PFSK-1 (cell line): Measurements from ENCODE around the gene PRR15.

Experiments
- FOXP2 ChIP-seq: optimal IDR thresholded peaks from 2 replicates; pipeline ENCODE3; 2011; ENCODE audit warnings: borderline replicate concordance, control low read depth, inconsistent platforms; ENCODE audit not compliant: insufficient read depth; ENCODE audit errors: extremely low read length, extremely low read depth
- POLR2AphosphoS5 ChIP-seq: IDR thresholded peaks from 2 replicates; pipeline ENCODE4 v1.6.1; 2012; ENCODE audit warnings: low read depth, mild to moderate bottlenecking, control low read depth, low read length, moderate library complexity
- SIN3A ChIP-seq: IDR thresholded peaks from 2 replicates; pipeline ENCODE4 v1.6.1; 2012; ENCODE audit warnings: mild to moderate bottlenecking, low read length, moderate library complexity, borderline replicate concordance; ENCODE audit not compliant: insufficient read depth
- TAF1 ChIP-seq: IDR thresholded peaks from 2 replicates; pipeline ENCODE4 v1.6.1; 2012; ENCODE audit warnings: low read length, control low read depth, borderline replicate concordance; ENCODE audit not compliant: insufficient read depth
- TF ChIP-seq, protein P1 (sequence below), 2 experiments: IDR thresholded peaks; 2 replicates each; pipeline versions ENCODE4 v1.6.1 to v1.8.0; 2011 to 2012; ENCODE audit warnings: low read depth in 2 of 2, low read length in 2 of 2, control low read depth in 1 of 2, inconsistent platforms in 1 of 2, mild to moderate bottlenecking in 1 of 2, moderate library complexity in 1 of 2; ENCODE audit not compliant: insufficient read depth in 1 of 2

The PRR15 gene

DNA sequence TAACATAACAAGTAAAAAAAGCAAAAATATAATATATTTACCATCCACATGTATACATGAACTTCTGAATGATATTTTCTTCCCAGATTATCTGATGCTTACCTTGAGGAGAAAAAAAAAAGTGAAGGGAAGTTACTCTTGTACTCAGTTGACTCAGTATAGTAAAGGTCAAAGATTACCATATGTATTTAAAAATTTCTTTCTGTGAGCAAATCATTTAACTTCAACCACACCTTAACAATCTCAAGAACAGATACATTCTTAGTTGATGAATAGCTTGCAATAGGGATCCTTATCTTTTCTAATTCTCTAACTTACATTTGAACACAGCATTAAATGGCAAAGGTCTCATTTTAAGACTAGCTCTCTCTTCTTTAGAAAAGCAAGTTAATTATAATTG is 29.8 kb downstream of the PRR15 start:
- TF ChIP-seq SIN3A (no peak), FOXP2 (no peak), POLR2AphosphoS5 (no peak), TAF1 (no peak)
- TF ChIP-seq, protein P1, sequence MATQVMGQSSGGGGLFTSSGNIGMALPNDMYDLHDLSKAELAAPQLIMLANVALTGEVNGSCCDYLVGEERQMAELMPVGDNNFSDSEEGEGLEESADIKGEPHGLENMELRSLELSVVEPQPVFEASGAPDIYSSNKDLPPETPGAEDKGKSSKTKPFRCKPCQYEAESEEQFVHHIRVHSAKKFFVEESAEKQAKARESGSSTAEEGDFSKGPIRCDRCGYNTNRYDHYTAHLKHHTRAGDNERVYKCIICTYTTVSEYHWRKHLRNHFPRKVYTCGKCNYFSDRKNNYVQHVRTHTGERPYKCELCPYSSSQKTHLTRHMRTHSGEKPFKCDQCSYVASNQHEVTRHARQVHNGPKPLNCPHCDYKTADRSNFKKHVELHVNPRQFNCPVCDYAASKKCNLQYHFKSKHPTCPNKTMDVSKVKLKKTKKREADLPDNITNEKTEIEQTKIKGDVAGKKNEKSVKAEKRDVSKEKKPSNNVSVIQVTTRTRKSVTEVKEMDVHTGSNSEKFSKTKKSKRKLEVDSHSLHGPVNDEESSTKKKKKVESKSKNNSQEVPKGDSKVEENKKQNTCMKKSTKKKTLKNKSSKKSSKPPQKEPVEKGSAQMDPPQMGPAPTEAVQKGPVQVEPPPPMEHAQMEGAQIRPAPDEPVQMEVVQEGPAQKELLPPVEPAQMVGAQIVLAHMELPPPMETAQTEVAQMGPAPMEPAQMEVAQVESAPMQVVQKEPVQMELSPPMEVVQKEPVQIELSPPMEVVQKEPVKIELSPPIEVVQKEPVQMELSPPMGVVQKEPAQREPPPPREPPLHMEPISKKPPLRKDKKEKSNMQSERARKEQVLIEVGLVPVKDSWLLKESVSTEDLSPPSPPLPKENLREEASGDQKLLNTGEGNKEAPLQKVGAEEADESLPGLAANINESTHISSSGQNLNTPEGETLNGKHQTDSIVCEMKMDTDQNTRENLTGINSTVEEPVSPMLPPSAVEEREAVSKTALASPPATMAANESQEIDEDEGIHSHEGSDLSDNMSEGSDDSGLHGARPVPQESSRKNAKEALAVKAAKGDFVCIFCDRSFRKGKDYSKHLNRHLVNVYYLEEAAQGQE (IDR thresholded peaks at IDR 0.05; ENCODE audit: insufficient read depth in 1 of 2, low read depth in 2 of 2, low read length in 2 of 2) = no peak

DNA sequence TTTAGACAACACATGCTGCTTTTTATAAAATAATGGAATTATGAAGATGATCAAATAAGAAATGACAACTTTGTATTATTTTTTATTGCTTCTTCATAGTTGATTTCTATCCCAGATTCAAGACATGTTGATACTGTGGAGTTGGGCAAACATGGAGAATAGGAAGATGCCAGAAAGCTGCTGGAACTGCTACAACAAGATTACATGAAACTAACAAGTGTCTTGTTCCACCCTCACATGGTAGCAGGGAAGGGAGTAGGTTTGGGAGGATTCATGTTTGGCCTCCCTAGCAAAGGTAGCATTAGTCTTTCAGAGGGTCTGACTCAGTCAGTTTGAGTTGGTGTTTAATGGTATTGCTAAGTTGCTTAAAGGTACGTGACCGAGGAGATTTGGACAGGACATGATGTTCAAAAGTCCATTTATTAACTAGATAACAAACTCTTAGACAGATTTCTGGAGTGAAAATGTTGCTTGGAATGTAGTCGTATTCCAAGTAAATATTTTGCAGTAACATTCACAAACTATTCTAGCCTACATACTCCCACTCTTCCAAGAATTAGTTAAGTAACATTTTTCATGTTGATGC is 33.1 kb downstream of the PRR15 start:
- TF ChIP-seq, protein P1 (IDR thresholded peaks at IDR 0.05; ENCODE audit: insufficient read depth in 1 of 2, low read depth in 2 of 2, low read length in 2 of 2) = no peak
- TF ChIP-seq TAF1 = no peak
- no peak for TF ChIP-seq SIN3A
- TF ChIP-seq POLR2AphosphoS5 = no peak
- TF ChIP-seq FOXP2 = no peak

DNA sequence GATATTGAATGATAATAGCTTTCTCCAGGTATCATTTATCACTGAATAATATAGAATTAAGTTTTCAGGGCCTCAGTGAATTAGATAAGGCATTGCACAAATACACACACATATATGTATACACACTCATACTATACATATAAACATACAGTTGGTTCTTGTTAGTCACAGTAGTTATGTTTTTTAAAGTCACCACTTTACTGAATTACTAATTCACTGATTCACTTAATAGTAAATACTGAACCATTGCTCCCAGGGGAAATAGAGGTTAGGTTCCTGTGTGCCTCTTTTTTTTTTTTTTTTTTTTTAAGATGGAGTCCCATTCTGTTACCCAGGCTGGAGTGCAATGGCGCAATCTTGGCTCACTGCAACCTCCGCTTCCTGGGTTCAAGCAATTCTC is 33.6 kb downstream of the PRR15 start:
- no peak for TF ChIP-seq SIN3A
- TF ChIP-seq POLR2AphosphoS5 = no peak
- TF ChIP-seq TAF1 = no peak
- TF ChIP-seq FOXP2 = no peak
- TF ChIP-seq, protein P1 (IDR thresholded peaks at IDR 0.05; ENCODE audit: insufficient read depth in 1 of 2, low read depth in 2 of 2, low read length in 2 of 2) = no peak

DNA sequence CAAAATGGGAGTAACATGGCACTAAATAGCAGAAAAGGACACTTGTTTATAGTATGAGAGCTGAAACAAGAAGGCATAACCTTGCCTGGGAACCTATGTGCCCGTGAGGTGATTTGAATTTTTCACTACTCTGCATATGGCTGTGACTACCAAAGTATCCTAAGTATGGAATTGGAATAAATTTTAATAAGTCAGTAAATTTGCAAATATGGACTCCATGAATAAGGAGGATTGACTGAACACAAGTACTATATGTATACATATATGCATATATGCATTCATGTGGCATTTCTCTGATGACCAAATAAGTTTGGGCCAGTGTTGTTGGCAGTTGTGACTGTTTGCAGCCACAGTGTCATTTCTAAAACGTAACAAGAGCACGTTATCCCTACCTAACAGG is 34.5 kb downstream of the PRR15 start:
- TF ChIP-seq SIN3A (no peak), POLR2AphosphoS5 (no peak), FOXP2 (no peak), TAF1 (no peak)
- TF ChIP-seq, protein P1 (IDR thresholded peaks at IDR 0.05; ENCODE audit: insufficient read depth in 1 of 2, low read depth in 2 of 2, low read length in 2 of 2) = no peak

DNA sequence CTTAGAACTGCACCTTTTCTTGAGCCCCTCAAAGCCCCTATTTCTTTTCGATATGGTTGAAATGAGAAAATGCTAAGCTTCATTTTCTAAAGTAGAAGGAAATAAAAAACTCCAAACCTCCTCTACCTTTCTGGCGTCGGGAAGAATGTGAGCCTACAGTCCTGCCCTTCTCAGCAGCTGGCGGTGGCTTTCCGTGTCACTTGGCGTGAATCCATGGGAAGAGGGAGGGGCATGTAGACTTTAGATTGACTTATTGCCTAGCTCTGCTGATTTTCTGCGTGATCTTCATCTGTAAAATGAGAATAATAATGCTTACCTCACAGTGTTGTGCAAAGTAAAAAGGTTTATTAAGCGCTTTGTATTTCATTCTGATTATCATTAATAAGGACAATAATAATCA is 35.0 kb downstream of the PRR15 start:
- TF ChIP-seq, protein P1 (IDR thresholded peaks at IDR 0.05; ENCODE audit: insufficient read depth in 1 of 2, low read depth in 2 of 2, low read length in 2 of 2) = no peak
- no peak for TF ChIP-seq TAF1
- no peak for TF ChIP-seq POLR2AphosphoS5
- TF ChIP-seq SIN3A = no peak
- TF ChIP-seq FOXP2 = no peak
